DND-41 (cell line): ENCODE results near the gene ZNF444.

Experiments
- EZH2 ChIP-seq: IDR thresholded peaks from 3 replicates; pipeline ENCODE4 v1.6.1; 2012; ENCODE audit warnings: borderline replicate concordance, low read depth, mild to moderate bottlenecking, moderate library complexity, low read length, inconsistent platforms; ENCODE audit not compliant: severe bottlenecking
- TF ChIP-seq, protein P1 (sequence below): IDR thresholded peaks from 2 replicates; pipeline ENCODE4 v1.5.1; 2012; ENCODE audit warnings: borderline replicate concordance, low read length, moderate library complexity, mild to moderate bottlenecking; ENCODE audit not compliant: poor library complexity, severe bottlenecking; ENCODE audit errors: extremely low read depth

GRCh38 chr19:56162258-56162657, 21.2 kb downstream of the ZNF444 start:
- TF ChIP-seq, protein P1, sequence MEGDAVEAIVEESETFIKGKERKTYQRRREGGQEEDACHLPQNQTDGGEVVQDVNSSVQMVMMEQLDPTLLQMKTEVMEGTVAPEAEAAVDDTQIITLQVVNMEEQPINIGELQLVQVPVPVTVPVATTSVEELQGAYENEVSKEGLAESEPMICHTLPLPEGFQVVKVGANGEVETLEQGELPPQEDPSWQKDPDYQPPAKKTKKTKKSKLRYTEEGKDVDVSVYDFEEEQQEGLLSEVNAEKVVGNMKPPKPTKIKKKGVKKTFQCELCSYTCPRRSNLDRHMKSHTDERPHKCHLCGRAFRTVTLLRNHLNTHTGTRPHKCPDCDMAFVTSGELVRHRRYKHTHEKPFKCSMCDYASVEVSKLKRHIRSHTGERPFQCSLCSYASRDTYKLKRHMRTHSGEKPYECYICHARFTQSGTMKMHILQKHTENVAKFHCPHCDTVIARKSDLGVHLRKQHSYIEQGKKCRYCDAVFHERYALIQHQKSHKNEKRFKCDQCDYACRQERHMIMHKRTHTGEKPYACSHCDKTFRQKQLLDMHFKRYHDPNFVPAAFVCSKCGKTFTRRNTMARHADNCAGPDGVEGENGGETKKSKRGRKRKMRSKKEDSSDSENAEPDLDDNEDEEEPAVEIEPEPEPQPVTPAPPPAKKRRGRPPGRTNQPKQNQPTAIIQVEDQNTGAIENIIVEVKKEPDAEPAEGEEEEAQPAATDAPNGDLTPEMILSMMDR, result no peak
- TF ChIP-seq EZH2, result no peak
